Measurements from ENCODE around the gene MYD88. TPM values are rescaled to one million over a fixed set of nuclear protein-coding genes. Genes with fewer than 3 reads are reported as not detected.
"Not testable (repeated sequence)": the region's sequence is repeated elsewhere in the genome, so short reads cannot be mapped to it uniquely, and the experiment has no call there.

Gene MYD88
- total RNA-seq, 1 donor from 2014 or later = 14.1 TPM

GRCh38 chr3:38126121-38126892, 12.2 kb upstream of the MYD88 start:
- no peak for DNase-seq

DNA sequence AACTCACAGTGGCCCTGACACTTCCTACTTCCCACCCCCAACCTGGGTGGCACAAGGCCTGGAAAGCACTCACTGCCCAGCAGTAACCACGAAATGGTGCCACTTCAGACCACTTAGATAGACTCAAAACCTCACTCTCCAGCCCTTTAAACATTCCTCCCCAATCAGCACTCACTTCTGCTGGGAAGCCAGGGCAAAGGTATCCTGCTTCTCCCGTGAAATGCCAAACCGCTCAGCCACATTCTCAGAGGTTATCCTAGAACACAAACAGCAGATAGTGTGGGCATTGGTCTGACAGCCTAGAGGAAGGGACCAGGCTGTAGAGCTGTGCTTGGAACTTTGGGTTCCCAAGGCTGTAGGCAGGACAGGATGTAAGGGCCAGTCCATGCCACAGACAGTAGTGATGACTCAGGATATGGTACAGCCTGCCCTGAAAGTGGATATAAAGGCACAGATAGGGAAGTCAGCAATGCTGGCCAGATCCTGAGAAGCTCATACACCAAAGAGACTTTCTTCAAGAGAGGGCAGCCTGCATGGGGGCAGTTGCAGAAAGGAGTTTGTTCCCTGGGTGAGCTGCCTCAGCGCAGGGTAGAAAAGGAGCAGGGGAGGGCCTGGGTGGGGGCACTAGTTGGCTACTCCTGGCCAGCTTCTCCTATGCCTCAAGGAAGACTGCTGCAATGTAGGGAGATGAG, 10.7 kb upstream of the MYD88 start:
- no peak for DNase-seq

DNA sequence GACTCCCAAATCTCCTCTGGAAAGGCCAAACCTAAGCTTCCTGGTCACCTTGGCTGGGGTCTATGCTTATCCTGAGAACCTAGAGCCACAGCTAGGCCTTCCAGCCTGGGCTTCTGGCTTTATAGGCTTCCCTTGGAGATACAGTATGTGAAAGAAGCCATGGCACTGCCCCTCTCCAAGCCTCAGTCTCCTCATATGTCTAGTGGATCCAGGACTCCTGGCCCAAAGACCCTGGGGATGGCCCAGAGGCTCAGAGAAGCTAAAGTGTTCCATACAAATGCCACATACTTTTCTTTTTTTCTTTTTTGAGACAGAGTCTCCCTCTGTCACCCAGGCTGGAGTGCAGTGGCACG, 10.2 kb upstream of the MYD88 start:
- no peak for DNase-seq

- no peak for DNase-seq
Observed at GRCh38 chr3:38129058-38129457, 9.4 kb upstream of the MYD88 start.

GRCh38 chr3:38130631-38131065, 7.8 kb upstream of the MYD88 start:
- peak; percentile 33 for DNase-seq

DNA sequence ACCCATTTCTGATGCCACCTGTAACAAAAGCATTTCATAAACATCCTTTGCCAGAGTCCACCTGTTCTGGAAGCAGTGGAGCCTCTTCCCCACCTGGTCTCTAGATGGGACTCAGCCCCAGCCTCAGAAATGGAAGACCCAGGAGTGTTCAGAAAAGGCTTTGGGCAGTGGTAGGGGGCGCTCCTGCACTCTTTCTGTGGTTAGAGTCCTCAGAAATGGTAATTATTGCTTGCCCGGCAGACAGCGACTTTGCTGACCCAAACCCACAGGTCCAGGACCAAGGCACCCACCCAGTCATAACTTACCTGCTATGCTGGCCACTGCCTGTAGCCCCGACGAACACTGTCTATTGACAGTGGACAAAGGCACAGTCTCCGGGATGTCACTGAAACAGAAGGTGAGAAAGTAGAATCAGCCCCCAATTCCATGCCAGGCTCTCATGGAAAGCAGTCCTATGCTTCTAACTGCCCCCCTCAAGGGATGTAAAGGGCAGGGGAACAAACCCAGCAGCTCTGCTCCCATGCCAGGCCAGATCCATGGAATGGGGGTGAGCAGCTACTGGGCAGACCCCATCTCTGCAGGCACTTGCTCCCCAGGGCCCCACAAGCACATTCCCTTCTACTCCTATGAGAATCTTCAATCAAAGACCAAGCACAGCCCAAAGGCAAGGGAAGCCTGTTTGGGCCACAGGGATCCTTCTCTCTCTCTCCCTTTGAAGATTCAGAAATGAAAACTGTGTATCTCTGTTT, 6.7 kb upstream of the MYD88 start:
- DNase-seq = peak; percentile 43

DNA sequence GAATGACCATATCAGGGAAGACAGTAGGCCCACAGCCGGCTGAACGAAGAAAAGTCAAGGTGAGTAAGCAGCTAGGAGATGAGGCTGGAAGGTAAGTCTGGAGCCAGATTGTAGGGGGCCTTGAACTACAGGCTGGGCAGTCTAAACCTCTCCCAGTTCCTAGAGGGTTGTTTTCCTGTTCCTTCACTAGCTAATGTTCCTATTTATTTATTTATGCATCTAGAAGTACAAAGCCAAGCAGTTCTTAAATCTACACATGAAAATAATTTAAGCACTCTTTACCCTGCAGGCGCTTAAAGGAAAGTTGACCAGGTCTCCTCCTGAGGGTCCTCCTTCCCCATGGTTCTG, 5.3 kb upstream of the MYD88 start:
- DNase-seq = no peak

DNA sequence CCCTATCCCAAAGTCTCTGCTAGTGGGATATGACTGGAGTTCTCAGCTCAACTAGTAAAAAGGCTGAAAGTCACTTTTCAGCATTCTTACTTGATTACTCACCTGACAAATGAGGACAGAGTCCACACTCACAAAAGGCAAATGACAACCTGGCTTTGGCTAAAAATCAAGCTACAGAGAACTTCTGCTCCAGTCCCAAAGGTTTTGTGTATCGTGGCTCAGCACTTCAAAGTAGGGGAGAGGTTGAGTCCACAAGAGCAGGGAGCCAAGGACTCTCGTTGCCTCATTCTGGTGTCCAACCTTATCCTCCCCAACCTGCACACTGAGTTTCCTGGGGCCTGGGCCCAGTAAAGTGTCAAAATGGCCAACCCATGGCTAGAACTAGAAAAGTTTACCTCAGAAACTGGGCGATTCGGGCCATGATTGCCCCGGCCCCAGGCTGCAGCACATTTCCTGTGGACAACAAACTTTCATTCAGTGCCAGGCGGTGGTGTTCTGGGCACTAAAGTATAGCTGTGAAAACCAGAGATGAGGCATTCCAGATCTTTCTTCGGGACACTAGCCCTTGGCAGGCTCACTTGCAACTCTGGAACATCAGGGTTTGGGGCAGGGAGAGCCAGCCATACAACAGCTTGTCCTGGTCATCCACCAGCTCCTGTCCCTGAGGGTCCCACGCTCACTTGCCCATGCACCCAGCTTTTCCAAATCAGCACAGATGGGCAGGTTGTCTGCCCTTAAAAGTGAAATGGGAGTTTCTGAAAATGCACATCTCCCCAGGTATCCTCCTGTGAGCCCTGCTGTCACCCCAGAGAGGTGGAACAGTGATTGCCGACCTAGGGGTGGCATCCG, 4.7 kb upstream of the MYD88 start:
- DNase-seq = no peak

DNA sequence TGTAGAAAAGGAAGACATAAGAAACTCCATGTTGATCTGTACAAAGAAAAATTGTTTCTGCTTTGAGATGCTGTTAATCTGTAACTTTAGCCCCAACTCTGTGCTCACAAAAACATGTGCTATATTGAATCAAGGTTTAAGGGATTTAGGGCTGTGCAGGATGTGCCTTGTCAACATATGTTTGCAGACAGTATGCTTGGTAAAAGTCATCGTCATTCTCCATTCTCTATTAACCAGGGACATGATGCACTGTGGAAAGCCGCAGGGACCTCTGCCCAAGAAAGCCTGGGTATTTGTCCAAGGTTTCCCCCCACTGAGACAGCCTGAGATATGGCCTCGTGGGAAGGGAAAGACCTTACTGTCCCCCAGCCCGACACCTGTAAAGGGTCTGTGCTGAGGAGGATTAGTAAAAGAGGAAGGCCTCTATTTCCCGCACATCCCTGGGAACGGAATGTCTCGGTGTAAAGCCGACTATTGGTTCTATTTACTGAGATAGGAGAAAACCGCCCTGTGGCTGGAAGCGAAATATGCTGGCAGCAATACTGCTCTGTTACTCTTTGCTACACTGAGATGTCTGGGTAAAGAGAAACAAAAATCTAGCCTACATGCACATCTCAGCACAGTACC, 3.8 kb upstream of the MYD88 start:
- DNase-seq = not testable (repeated sequence)

DNA sequence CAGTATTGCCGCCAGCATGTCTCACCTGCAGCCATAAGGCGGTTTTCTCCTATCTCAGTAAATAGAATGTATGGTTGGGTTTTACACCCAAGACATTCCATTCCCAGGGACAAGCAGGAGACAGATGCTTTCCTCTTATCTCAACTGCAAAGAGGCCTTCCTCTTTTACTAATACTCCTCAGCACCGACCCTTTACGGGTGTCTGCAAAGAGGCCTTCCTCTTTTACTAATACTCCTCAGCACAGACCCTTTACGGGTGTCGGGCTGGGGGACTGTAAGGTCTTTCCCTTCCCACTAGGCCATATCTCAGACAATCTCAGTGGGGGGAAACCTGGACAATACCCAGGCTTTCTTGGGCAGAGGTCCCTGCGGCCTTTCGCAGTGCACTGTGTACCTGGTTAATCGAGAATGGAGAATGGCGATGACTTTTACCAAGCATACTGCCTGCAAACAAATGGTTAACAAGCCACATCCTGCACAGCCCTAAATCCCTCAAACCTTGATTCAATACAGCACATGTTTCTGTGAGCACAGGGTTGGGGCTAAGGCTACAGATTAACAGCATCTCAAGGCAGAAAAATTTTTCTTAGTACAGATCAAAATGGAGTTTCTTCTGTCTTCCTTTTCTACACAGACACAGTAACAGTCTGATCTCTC, 2.7 kb upstream of the MYD88 start:
- not testable (repeated sequence) for DNase-seq

DNA sequence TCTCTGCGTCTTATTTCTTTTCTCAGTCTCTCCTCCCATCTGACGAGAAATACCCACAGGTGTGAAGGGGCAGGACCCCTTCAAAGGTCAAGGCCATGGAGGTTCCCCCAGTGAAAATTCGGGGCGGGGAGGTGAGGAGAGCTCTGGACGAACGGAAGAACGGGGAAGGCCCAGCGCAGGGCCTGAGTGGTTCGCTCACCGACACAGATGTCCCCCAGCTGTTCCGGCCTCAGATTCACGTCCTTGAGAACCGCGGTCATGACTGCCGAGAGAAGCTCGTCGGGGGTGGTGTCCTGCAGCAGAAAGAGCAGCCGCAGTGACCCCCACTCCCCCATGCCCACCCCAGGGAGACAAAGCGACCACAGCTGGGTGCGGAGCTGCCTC, 2.1 kb upstream of the MYD88 start:
- DNase-seq = peak; percentile 55

GRCh38 chr3:38136777-38137614, 1.5 kb upstream of the MYD88 start, which contains the start of gene ACAA1:
Gene ACAA1 (minus strand): TSS chr3:38137127. CDS start chr3:38137035, 92 bp downstream.
- DNase-seq = peak; percentile 100

DNA sequence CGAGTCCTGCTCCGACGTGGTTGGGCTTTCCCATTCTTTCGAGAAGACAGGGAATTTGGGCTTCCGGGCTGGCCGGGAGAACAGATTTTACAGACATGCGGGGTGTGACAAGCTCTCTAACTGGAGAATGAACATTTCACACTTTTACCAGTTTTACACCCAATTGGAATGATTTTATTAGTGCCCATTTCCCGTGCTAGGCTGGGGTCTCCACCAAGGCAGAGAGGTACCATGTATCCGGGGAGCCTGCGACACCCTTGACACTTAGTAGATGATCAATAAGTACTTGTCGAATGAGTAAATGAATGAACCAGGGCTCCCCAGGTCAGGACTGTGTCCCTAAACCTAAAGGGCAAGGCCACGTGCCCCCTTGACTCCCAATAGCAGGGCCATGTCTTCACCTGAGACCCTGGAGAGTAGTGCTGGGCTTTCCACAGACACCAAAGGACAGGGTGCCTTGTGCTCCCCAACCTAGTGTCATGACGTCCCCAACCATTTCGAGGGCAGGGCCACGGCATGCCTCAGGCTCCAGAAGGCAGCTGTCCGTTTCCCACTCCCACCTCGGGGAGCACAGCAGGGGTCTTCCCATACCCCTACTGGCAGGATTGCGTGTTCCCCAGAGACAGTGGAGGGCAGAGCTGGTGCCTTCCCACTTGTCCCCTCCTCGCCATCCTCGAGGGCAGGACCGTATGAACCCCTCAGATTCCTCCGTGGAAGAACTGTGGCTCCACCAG, 679 bp upstream of the MYD88 start:
- no peak for DNase-seq

GRCh38 chr3:38139191-38139590, 730 bp downstream of the MYD88 start:
- no peak for DNase-seq

- DNase-seq = no peak
Observed at GRCh38 chr3:38139652-38140051, 1.2 kb downstream of the MYD88 start.

GRCh38 chr3:38140326-38141172, 2.1 kb downstream of the MYD88 start:
- no peak for DNase-seq

DNA sequence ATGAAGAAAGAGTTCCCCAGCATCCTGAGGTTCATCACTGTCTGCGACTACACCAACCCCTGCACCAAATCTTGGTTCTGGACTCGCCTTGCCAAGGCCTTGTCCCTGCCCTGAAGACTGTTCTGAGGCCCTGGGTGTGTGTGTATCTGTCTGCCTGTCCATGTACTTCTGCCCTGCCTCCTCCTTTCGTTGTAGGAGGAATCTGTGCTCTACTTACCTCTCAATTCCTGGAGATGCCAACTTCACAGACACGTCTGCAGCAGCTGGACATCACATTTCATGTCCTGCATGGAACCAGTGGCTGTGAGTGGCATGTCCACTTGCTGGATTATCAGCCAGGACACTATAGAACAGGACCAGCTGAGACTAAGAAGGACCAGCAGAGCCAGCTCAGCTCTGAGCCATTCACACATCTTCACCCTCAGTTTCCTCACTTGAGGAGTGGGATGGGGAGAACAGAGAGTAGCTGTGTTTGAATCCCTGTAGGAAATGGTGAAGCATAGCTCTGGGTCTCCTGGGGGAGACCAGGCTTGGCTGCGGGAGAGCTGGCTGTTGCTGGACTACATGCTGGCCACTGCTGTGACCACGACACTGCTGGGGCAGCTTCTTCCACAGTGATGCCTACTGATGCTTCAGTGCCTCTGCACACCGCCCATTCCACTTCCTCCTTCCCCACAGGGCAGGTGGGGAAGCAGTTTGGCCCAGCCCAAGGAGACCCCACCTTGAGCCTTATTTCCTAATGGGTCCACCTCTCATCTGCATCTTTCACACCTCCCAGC, 2.9 kb downstream of the MYD88 start:
- DNase-seq = no peak

GRCh38 chr3:38141952-38142273, 3.5 kb downstream of the MYD88 start:
- DNase-seq = no peak
